Measurements from ENCODE around the gene PHF21A. TPM values are rescaled to one million over a fixed set of nuclear protein-coding genes. Genes with fewer than 3 reads are reported as not detected.

The PHF21A gene
- total RNA-seq, 1 donor from 2014 or later: 49.6 TPM

DNA sequence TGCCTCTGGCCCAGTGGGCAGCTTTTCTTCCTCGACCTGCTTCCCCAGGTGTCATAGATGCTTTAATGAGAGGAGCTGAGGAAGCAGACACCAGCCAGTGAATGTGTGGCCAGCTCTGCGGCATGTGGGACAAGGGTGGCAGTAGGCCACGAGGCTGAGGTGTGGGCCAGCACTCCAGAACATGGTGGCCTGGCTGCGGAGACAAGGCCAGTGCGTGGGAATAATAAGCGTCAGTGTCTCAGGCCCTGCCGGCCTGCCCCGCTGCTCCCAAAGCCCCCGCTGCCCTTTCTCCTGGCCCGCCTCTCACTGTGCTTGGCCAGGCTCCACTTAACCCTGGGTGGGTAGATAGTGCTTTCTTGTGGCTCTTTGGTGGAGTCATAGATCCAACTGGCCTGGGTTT lies 233.7 kb downstream of the PHF21A start:
- H3K4me1 Mint-ChIP-seq: peaks cover 9% of the 10 kb centered on the region
- H3K36me3 Mint-ChIP-seq: no peaks in the 10 kb centered on the region
- Histone ChIP-seq H3K4me3 (no peak overlapping the region), H3K27me3 (peaks cover 11% of the 10 kb centered on the region), H3K4me1 (peaks cover 3% of the 10 kb centered on the region), H3K9ac (no peak overlapping the region), H3F3A (ENCODE audit: low read depth) (peaks cover 12% of the 10 kb centered on the region), H3K9me3 (ENCODE audit: low read depth) (no peaks in the 10 kb centered on the region), H3K36me3 (no peaks in the 10 kb centered on the region), H3K4me2 (no peak overlapping the region), H3K79me2 (ENCODE audit: low read depth) (no peaks in the 10 kb centered on the region), H4K20me1 (ENCODE audit: low read depth) (peaks cover 40% of the 10 kb centered on the region), H3K27ac (no peak overlapping the region), H2AFZ (replicated peaks) (no peak overlapping the region)
- DNase-seq (ENCODE audit: low spot score): no peak
- H3K27me3 Mint-ChIP-seq (ENCODE audit: insufficient read depth, low read depth): peaks cover 12% of the 10 kb centered on the region
- H3K9me3 Mint-ChIP-seq: no peaks in the 10 kb centered on the region
- H3K4me3 Mint-ChIP-seq: peak overlapping the region; percentile 33
- no peak overlapping the region for H3K27ac Mint-ChIP-seq
- TF ChIP-seq CTCF (IDR thresholded peaks at IDR 0.05): no peak
- no peak for TF ChIP-seq EZH2 (IDR thresholded peaks at IDR 0.05)
- no peak for TF ChIP-seq EZH2phosphoT487 (IDR thresholded peaks at IDR 0.05)

DNA sequence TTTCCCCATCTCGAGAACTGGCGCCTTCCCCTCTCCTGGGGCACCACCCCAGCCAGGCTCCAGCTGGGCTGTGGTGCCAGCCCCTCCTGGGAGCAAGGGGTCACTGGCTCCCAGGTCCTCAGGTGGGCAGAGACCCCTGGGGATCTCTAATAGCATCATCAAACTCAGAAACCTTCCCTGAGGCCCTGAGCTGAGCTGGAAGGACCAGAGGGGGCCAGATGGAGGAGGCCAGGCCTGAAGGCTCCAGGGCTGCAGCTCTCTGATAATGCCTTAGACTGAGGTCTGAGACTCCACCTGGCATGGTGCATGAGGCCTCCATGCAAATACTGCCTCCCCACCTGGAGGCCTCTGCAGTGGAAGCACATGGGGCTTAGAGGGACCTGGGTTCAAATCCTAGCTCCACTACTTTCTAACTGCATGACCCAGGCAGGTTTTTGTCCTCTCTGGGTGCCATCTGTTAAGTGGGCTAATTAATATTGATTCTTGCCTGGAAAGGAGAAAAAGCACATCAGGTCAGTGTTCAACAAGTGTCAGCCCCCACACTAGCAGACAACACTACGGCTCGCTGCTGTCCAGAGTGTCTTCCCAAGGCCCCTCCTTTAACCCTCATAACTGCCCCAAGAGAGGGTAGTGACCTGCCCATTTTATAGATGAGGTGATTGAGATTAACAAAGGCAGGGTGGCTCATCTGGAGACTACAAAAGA lies 234.3 kb downstream of the PHF21A start:
- H3K4me1 Mint-ChIP-seq: peaks cover 9% of the 10 kb centered on the region
- peak overlapping the region; percentile 74 for H3K4me3 Mint-ChIP-seq
- no peak overlapping the region for H3K4me3 ChIP-seq

DNA sequence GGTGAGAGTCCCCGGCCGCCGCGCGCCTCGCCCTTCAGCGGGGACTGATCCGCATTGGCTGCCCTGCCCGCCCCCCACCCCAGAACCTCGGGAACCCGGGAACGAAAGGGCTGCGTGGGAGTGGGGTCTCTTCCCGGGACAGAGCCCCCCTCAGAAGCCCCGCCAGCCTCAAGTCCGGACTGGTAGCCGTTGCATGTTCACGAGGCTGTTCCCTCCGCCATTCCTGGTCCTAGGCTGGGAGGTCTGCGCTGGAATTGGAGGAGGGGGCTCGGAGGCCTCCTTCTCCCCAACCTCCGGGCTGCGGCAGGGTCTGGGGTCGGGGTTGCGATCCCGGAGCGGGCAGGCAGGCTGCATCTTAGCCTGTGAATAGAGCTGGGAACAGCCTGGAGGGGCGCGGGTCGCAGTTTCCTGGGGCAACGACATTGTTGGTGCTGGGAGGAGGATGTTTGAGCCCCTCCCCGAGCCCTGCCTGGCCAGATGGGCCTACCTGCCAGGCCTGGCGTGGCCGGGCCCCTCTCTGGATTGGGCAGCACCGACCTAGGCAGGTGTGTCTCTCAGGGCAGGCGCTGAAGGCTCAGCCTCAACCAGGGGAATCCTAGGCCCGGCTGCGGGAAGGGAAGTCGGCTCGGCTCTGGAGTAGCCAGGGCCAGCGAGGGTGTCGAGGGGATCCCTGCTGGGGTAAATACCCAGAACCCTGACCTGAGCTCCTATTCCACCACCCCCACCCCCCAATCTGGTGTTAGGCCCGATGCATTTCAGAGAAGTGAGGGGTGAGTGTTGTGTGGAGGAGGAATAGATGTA lies 235.1 kb downstream of the PHF21A start:
- Mint-ChIP-seq H3K9me3 (no peaks in the 10 kb centered on the region), H3K4me1 (peaks cover 9% of the 10 kb centered on the region), H3K27me3 (ENCODE audit: insufficient read depth, low read depth) (peaks cover 11% of the 10 kb centered on the region), H3K27ac (no peak overlapping the region), H3K36me3 (peaks cover 4% of the 10 kb centered on the region), H3K4me3 (peak overlapping the region; percentile 74)
- H3F3A ChIP-seq (ENCODE audit: low read depth): peaks cover 12% of the 10 kb centered on the region
- H3K79me2 ChIP-seq (ENCODE audit: low read depth): no peaks in the 10 kb centered on the region
- H3K27me3 ChIP-seq: peaks cover 11% of the 10 kb centered on the region
- H2AFZ ChIP-seq (replicated peaks): peak overlapping the region; percentile 64
- DNase-seq (ENCODE audit: low spot score): peak; percentile 64
- peak overlapping the region; percentile 91 for H3K4me2 ChIP-seq
- H3K4me3 ChIP-seq: peak overlapping the region; percentile 67
- H3K36me3 ChIP-seq: no peaks in the 10 kb centered on the region
- no peaks in the 10 kb centered on the region for H3K9me3 ChIP-seq (ENCODE audit: low read depth)
- H4K20me1 ChIP-seq (ENCODE audit: low read depth): peaks cover 40% of the 10 kb centered on the region
- H3K9ac ChIP-seq: no peak overlapping the region
- H3K27ac ChIP-seq: no peak overlapping the region
- TF ChIP-seq EZH2 (IDR thresholded peaks at IDR 0.05): peak; percentile 28
- no peak for TF ChIP-seq EZH2phosphoT487 (IDR thresholded peaks at IDR 0.05)
- peaks cover 3% of the 10 kb centered on the region for H3K4me1 ChIP-seq

More for the DNA sequence above, 234.3 kb downstream of the PHF21A start:
- peaks cover 12% of the 10 kb centered on the region for H3F3A ChIP-seq (ENCODE audit: low read depth)
- H4K20me1 ChIP-seq (ENCODE audit: low read depth): peaks cover 40% of the 10 kb centered on the region
- H3K27me3 Mint-ChIP-seq (ENCODE audit: insufficient read depth, low read depth): peaks cover 12% of the 10 kb centered on the region
- no peak overlapping the region for H2AFZ ChIP-seq (replicated peaks)
- H3K36me3 ChIP-seq: no peaks in the 10 kb centered on the region
- no peaks in the 10 kb centered on the region for H3K9me3 Mint-ChIP-seq
- no peak overlapping the region for H3K27ac ChIP-seq
- H3K4me1 ChIP-seq: peaks cover 3% of the 10 kb centered on the region
- peaks cover 4% of the 10 kb centered on the region for H3K36me3 Mint-ChIP-seq
- H3K27ac Mint-ChIP-seq: no peak overlapping the region
- H3K4me2 ChIP-seq: no peak overlapping the region
- H3K9ac ChIP-seq: no peak overlapping the region
- no peaks in the 10 kb centered on the region for H3K79me2 ChIP-seq (ENCODE audit: low read depth)
- TF ChIP-seq CTCF (IDR thresholded peaks at IDR 0.05) (no peak), EZH2 (IDR thresholded peaks at IDR 0.05) (no peak), EZH2phosphoT487 (IDR thresholded peaks at IDR 0.05) (no peak)
- no peak for DNase-seq (ENCODE audit: low spot score)
- H3K27me3 ChIP-seq: peaks cover 11% of the 10 kb centered on the region
- no peaks in the 10 kb centered on the region for H3K9me3 ChIP-seq (ENCODE audit: low read depth)

Data from neural progenitor cell (in vitro differentiated cells).